Cerebellar cortex (tissue), 1 donor: ENCODE measurements around the gene MIEF2.

Experiments used
- DNase-seq: peaks from one replicate; pipeline ENCODE4 v3.0.0-alpha.2; 2015; ENCODE audit warnings: low spot score

Gene MIEF2

GRCh38 chr17:18256776-18257175, 3.7 kb upstream of the MIEF2 start:
- no peak for DNase-seq

GRCh38 chr17:18257268-18257981, 3.0 kb upstream of the MIEF2 start:
- no peak for DNase-seq

GRCh38 chr17:18257982-18258355, 2.5 kb upstream of the MIEF2 start:
- peak; percentile 66 for DNase-seq

GRCh38 chr17:18258356-18259038, 2.0 kb upstream of the MIEF2 start, which contains the start of gene FLII:
Gene FLII (minus strand): TSS chr17:18258738. CDS start chr17:18258690, 48 bp downstream.
- DNase-seq: peak; percentile 52

- DNase-seq: peak; percentile 32
Observed at GRCh38 chr17:18259621-18260331, 686 bp upstream of the MIEF2 start.

- DNase-seq: peak; percentile 28
Observed at GRCh38 chr17:18261146-18261515, 669 bp downstream of the MIEF2 start.

- DNase-seq: no peak
Observed at GRCh38 chr17:18261659-18262058, 1.2 kb downstream of the MIEF2 start.

- DNase-seq: no peak
Observed at GRCh38 chr17:18262111-18262510, 1.6 kb downstream of the MIEF2 start.

GRCh38 chr17:18262641-18263040, 2.2 kb downstream of the MIEF2 start:
- DNase-seq: no peak

GRCh38 chr17:18263885-18264682, 3.6 kb downstream of the MIEF2 start:
- no peak for DNase-seq

- no peak for DNase-seq
Observed at GRCh38 chr17:18267366-18267765, 6.9 kb downstream of the MIEF2 start.

- no peak for DNase-seq
Observed at GRCh38 chr17:18267927-18268711, 7.7 kb downstream of the MIEF2 start.

GRCh38 chr17:18270046-18270931, 9.8 kb downstream of the MIEF2 start:
- no peak for DNase-seq

GRCh38 chr17:18277076-18277475, 16.6 kb downstream of the MIEF2 start:
- no peak for DNase-seq

- DNase-seq: no peak
Observed at GRCh38 chr17:18278867-18279266, 18.4 kb downstream of the MIEF2 start.

GRCh38 chr17:18280249-18280648, 19.8 kb downstream of the MIEF2 start:
- DNase-seq: no peak

- peak; percentile 27 for DNase-seq
Observed at GRCh38 chr17:18280766-18281371, 20.4 kb downstream of the MIEF2 start.

GRCh38 chr17:18281788-18282187, 21.3 kb downstream of the MIEF2 start:
- DNase-seq: no peak

- DNase-seq: no peak
Observed at GRCh38 chr17:18285296-18285695, 24.8 kb downstream of the MIEF2 start.
